HEK293 (cell line): ENCODE results near the gene DDX20.

Experiments used
- GLI4 ChIP-seq: fragments of 450-650 bp; formaldehyde crosslinking; IDR thresholded peaks from 2 replicates; pipeline ENCODE4 v1.5.1; 2016; ENCODE audit warnings: missing biosample characterization, missing genetic modification characterization
- HOXC10 ChIP-seq: sonication (generic); formaldehyde crosslinking; IDR thresholded peaks from 2 replicates; pipeline ENCODE4 v1.8.1; 2023; ENCODE audit warnings: mild to moderate bottlenecking, missing genetic modification reagents
- HOXD13 ChIP-seq: sonication (generic); formaldehyde crosslinking; IDR thresholded peaks from 2 replicates; pipeline ENCODE4 v1.8.0; 2022; ENCODE audit warnings: missing genetic modification reagents, borderline replicate concordance
- OVOL3 ChIP-seq: fragments of 450-650 bp; formaldehyde crosslinking; IDR thresholded peaks from 2 replicates; pipeline ENCODE4 v1.5.1; 2016; ENCODE audit warnings: missing biosample characterization, missing genetic modification characterization
- PRDM1 ChIP-seq: fragments of 450-650 bp; formaldehyde crosslinking; IDR thresholded peaks from 2 replicates; pipeline ENCODE4; 2016; ENCODE audit warnings: missing biosample characterization, missing genetic modification characterization
- YY2 ChIP-seq: fragments of 450-650 bp; formaldehyde crosslinking; IDR thresholded peaks from 2 replicates; pipeline ENCODE4 v1.5.1; 2016; ENCODE audit warnings: missing biosample characterization, missing genetic modification characterization
- ZBTB1 ChIP-seq: fragments of 450-650 bp; formaldehyde crosslinking; IDR thresholded peaks from 2 replicates; pipeline ENCODE4 v1.5.1; 2016; ENCODE audit warnings: missing biosample characterization, missing genetic modification characterization
- ZBTB20 ChIP-seq: fragments of 450-650 bp; formaldehyde crosslinking; IDR thresholded peaks from 2 replicates; pipeline ENCODE4 v1.5.1; 2016; ENCODE audit warnings: missing biosample characterization, missing genetic modification characterization
- ZIC2 ChIP-seq: fragments of 450-650 bp; formaldehyde crosslinking; IDR thresholded peaks from 2 replicates; pipeline ENCODE4 v1.5.1; 2016; ENCODE audit warnings: missing biosample characterization, missing genetic modification characterization
- ZNF114 ChIP-seq: fragments of 450-650 bp; formaldehyde crosslinking; IDR thresholded peaks from 2 replicates; pipeline ENCODE4 v1.5.0; 2017; ENCODE audit warnings: missing biosample characterization, missing genetic modification characterization
- ZNF146 ChIP-seq: fragments of 450-650 bp; formaldehyde crosslinking; IDR thresholded peaks from 2 replicates; pipeline ENCODE4 v1.5.1; 2016; ENCODE audit warnings: missing biosample characterization, missing genetic modification characterization
- ZNF202 ChIP-seq: fragments of 450-650 bp; formaldehyde crosslinking; IDR thresholded peaks from 2 replicates; pipeline ENCODE4 v1.5.1; 2016; ENCODE audit warnings: missing biosample characterization, missing genetic modification characterization, borderline replicate concordance
- ZNF239 ChIP-seq: fragments of 450-650 bp; formaldehyde crosslinking; IDR thresholded peaks from 2 replicates; pipeline ENCODE4 v1.5.1; 2016; ENCODE audit warnings: missing biosample characterization, missing genetic modification characterization
- ZNF24 ChIP-seq: fragments of 450-650 bp; formaldehyde crosslinking; IDR thresholded peaks from 2 replicates; pipeline ENCODE4 v1.5.1; 2016; ENCODE audit warnings: missing biosample characterization, missing genetic modification characterization
- ZNF350 ChIP-seq: fragments of 450-650 bp; formaldehyde crosslinking; IDR thresholded peaks from 2 replicates; pipeline ENCODE4 v1.5.0; 2017; ENCODE audit warnings: missing biosample characterization, mild to moderate bottlenecking, missing genetic modification characterization
- ZNF501 ChIP-seq: fragments of 450-650 bp; formaldehyde crosslinking; IDR thresholded peaks from 2 replicates; pipeline ENCODE4 v1.5.1; 2016; ENCODE audit warnings: missing biosample characterization, missing genetic modification characterization
- ZNF510 ChIP-seq: fragments of 450-650 bp; formaldehyde crosslinking; IDR thresholded peaks from 2 replicates; pipeline ENCODE4 v1.5.1; 2018; ENCODE audit warnings: mild to moderate bottlenecking, missing genetic modification characterization, missing biosample characterization; ENCODE audit not compliant: insufficient replicate concordance
- ZNF513 ChIP-seq: fragments of 450-650 bp; IDR thresholded peaks from 2 replicates; pipeline ENCODE4 v1.5.1; 2018; ENCODE audit warnings: missing biosample characterization, missing genetic modification characterization
- ZNF555 ChIP-seq: fragments of 450-650 bp; formaldehyde crosslinking; conservative IDR thresholded peaks from 2 replicates; pipeline ENCODE4 v1.5.1; 2017; ENCODE audit warnings: missing biosample characterization, mild to moderate bottlenecking, missing genetic modification characterization, inconsistent platforms
- ZNF560 ChIP-seq: fragments of 450-650 bp; formaldehyde crosslinking; IDR thresholded peaks from 2 replicates; pipeline ENCODE4 v1.5.1; 2017; ENCODE audit warnings: missing biosample characterization, missing genetic modification characterization, borderline replicate concordance
- ZNF621 ChIP-seq: fragments of 450-650 bp; formaldehyde crosslinking; IDR thresholded peaks from 2 replicates; pipeline ENCODE4 v1.5.1; 2017; ENCODE audit warnings: missing biosample characterization, missing genetic modification characterization
- ZNF645 ChIP-seq: fragments of 450-650 bp; formaldehyde crosslinking; IDR thresholded peaks from 2 replicates; pipeline ENCODE4; 2016; ENCODE audit warnings: missing biosample characterization, missing genetic modification characterization
- ZNF660 ChIP-seq: fragments of 450-650 bp; IDR thresholded peaks from 2 replicates; pipeline ENCODE4 v1.5.1; 2018; ENCODE audit warnings: missing biosample characterization, mild to moderate bottlenecking, missing genetic modification characterization
- ZNF664 ChIP-seq: fragments of 450-650 bp; formaldehyde crosslinking; IDR thresholded peaks from 2 replicates; pipeline ENCODE4 v1.5.1; 2016; ENCODE audit warnings: missing biosample characterization, missing genetic modification characterization
- ZNF707 ChIP-seq: fragments of 450-650 bp; formaldehyde crosslinking; IDR thresholded peaks from 2 replicates; pipeline ENCODE4 v1.5.1; 2016; ENCODE audit warnings: missing biosample characterization, missing genetic modification characterization
- ZNF747 ChIP-seq: fragments of 450-650 bp; formaldehyde crosslinking; IDR thresholded peaks from 2 replicates; pipeline ENCODE4 v1.5.1; 2016; ENCODE audit warnings: missing biosample characterization, missing genetic modification characterization
- ZNF76 ChIP-seq: fragments of 450-650 bp; formaldehyde crosslinking; IDR thresholded peaks from 2 replicates; pipeline ENCODE4; 2016; ENCODE audit warnings: low read depth, missing biosample characterization, missing genetic modification characterization, borderline replicate concordance
- ZNF776 ChIP-seq: fragments of 450-650 bp; formaldehyde crosslinking; IDR thresholded peaks from 2 replicates; pipeline ENCODE4 v1.5.0; 2017; ENCODE audit warnings: missing biosample characterization, missing genetic modification characterization, borderline replicate concordance
- ZNF791 ChIP-seq: fragments of 450-650 bp; formaldehyde crosslinking; IDR thresholded peaks from 2 replicates; pipeline ENCODE4 v1.5.1; 2016; ENCODE audit warnings: missing biosample characterization, missing genetic modification characterization
- ZNF792 ChIP-seq: fragments of 450-650 bp; formaldehyde crosslinking; IDR thresholded peaks from 2 replicates; pipeline ENCODE4 v1.5.1; 2016; ENCODE audit warnings: missing biosample characterization, missing genetic modification characterization
- ZNF830 ChIP-seq: fragments of 450-650 bp; IDR thresholded peaks from 2 replicates; pipeline ENCODE4 v1.5.0; 2018; ENCODE audit warnings: missing biosample characterization, missing genetic modification characterization, low read depth, mild to moderate bottlenecking, moderate library complexity
- ZSCAN16 ChIP-seq: fragments of 450-650 bp; formaldehyde crosslinking; IDR thresholded peaks from 2 replicates; pipeline ENCODE4 v1.5.1; 2016; ENCODE audit warnings: missing biosample characterization, missing genetic modification characterization
- ZSCAN18 ChIP-seq: fragments of 450-650 bp; formaldehyde crosslinking; IDR thresholded peaks from 2 replicates; pipeline ENCODE4 v1.5.1; 2016; ENCODE audit warnings: missing biosample characterization, missing genetic modification characterization
- ZXDB ChIP-seq: fragments of 450-650 bp; formaldehyde crosslinking; IDR thresholded peaks from 2 replicates; pipeline ENCODE4 v1.5.1; 2016; ENCODE audit warnings: missing biosample characterization, missing genetic modification characterization
- TF ChIP-seq, protein P1 (sequence below): fragments of 450-650 bp; formaldehyde crosslinking; IDR thresholded peaks from 2 replicates; pipeline ENCODE4 v1.5.1; 2016; ENCODE audit warnings: missing biosample characterization, missing genetic modification characterization

Gene DDX20

DNA sequence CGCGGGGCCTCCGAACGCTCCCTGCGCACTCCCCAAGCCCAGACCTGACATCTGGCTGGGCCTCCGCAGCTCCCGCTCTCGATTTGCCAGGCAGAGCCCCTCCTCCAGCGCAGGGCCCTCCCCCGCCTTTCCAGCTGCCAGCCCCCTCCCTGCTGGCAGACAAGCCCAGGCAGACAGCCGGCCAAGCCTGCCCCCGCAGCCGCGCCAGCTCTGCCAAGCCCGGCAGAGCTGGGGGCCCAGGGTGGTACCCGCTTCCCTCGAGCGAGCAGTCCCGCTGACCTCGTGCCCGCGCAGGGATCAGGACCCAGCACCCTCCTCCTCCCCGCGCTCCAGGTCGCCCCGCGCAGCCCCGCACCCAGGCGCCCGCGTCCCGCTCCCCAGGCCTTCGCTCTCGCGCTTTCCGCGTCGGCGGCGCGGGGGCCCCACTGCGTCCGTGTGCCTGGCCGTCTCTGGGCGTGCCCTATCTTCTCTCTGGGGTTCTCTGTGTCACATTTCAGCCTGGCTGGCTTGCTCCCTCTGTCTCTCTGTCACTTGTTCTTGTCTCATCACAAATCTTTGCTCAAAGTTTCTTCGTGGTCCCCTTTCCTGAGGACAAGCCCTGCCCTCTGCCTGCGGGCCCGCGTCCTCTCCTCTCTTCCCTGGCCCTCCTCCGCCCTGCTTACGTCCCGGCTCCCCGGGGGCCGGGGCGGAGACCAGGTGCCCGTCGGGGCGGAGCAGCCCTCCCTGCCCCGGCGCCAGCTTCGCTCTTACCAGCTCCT is 17.1 kb upstream of the DDX20 start (continued):
- TF ChIP-seq ZNF707 (tag by site-specific recombination) (no peak), ZSCAN18 (tag by site-specific recombination) (no peak), ZNF664 (tag by site-specific recombination) (no peak), YY2 (tag by site-specific recombination) (no peak), ZXDB (tag by site-specific recombination) (peak; percentile 61; the same call in 1 of the 2 replicates), ZNF560 (tag by site-specific recombination) (no peak), ZNF830 (no peak), ZNF146 (no peak), ZNF555 (no peak), ZBTB20 (tag by site-specific recombination) (peak; percentile 75), ZNF645 (tag by site-specific recombination) (no peak), PRDM1 (no peak), GLI4 (tag by site-specific recombination) (no peak), ZNF501 (no peak), ZNF513 (tag by site-specific recombination) (no peak), ZNF792 (tag by site-specific recombination) (no peak), ZNF747 (tag by site-specific recombination) (no peak), ZNF621 (tag by site-specific recombination) (no peak), HOXC10 (CRISPR knock-in tag) (no peak), ZNF24 (tag by site-specific recombination) (no peak), ZNF660 (tag by site-specific recombination) (peak; percentile 66), ZNF76 (no peak), ZIC2 (peak; percentile 6), ZNF510 (tag by site-specific recombination) (no peak), HOXD13 (no peak), ZNF776 (tag by site-specific recombination) (no peak), ZBTB1 (tag by site-specific recombination) (no peak), ZNF239 (tag by site-specific recombination) (no peak), ZNF114 (tag by site-specific recombination) (no peak), ZNF350 (tag by site-specific recombination) (no peak), ZSCAN16 (tag by site-specific recombination) (no peak), ZNF202 (tag by site-specific recombination) (no peak), ZNF791 (tag by site-specific recombination) (no peak), OVOL3 (tag by site-specific recombination) (no peak)
- TF ChIP-seq, protein P1, sequence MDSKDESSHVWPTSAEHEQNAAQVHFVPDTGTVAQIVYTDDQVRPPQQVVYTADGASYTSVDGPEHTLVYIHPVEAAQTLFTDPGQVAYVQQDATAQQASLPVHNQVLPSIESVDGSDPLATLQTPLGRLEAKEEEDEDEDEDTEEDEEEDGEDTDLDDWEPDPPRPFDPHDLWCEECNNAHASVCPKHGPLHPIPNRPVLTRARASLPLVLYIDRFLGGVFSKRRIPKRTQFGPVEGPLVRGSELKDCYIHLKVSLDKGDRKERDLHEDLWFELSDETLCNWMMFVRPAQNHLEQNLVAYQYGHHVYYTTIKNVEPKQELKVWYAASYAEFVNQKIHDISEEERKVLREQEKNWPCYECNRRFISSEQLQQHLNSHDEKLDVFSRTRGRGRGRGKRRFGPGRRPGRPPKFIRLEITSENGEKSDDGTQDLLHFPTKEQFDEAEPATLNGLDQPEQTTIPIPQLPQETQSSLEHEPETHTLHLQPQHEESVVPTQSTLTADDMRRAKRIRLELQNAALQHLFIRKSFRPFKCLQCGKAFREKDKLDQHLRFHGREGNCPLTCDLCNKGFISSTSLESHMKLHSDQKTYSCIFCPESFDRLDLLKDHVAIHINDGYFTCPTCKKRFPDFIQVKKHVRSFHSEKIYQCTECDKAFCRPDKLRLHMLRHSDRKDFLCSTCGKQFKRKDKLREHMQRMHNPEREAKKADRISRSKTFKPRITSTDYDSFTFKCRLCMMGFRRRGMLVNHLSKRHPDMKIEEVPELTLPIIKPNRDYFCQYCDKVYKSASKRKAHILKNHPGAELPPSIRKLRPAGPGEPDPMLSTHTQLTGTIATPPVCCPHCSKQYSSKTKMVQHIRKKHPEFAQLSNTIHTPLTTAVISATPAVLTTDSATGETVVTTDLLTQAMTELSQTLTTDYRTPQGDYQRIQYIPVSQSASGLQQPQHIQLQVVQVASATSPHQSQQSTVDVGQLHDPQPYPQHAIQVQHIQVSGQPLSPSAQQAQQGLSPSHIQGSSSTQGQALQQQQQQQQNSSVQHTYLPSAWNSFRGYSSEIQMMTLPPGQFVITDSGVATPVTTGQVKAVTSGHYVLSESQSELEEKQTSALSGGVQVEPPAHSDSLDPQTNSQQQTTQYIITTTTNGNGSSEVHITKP (tag by site-specific recombination) = no peak; the same call in 1 of the 2 replicates
